Sigmoid colon (tissue), 7 donors: ENCODE data around the gene TMEM125. TPM values are rescaled to one million over a fixed set of nuclear protein-coding genes. Genes with fewer than 3 reads are reported as not detected.

Experiments used
- DNase-seq: peaks from one replicate; pipeline ENCODE4 v3.0.0-alpha.2; 2019
- H3K27ac ChIP-seq, 4 donors: fragments of 200-600 bp; sonication (generic); one replicate each; pipeline ENCODE4 v1.5.1; 2016 to 2019; ENCODE audit warnings: mild to moderate bottlenecking in 1 of 4
- H3K27me3 ChIP-seq, 3 donors: fragments of 200-600 bp; sonication (generic); one replicate each; pipeline ENCODE4 v1.5.1; 2019; ENCODE audit warnings: mild to moderate bottlenecking in 1 of 3
- H3K36me3 ChIP-seq, 4 donors: fragments of 200-600 bp; sonication (generic); one replicate each; pipeline ENCODE4 v1.5.1; 2016 to 2019
- H3K4me1 ChIP-seq, 4 donors: fragments of 200-600 bp; sonication (generic); one replicate each; pipeline ENCODE4 v1.5.1; 2017 to 2019
- H3K4me3 ChIP-seq, 4 donors: fragments of 200-600 bp; sonication (generic); one replicate each; pipeline ENCODE4 v1.5.1; 2017 to 2019; ENCODE audit warnings: mild to moderate bottlenecking in 2 of 4, moderate library complexity in 1 of 4
- H3K9me3 ChIP-seq, 4 donors: fragments of 200-600 bp in 3 of 4; sonication (generic) in 3 of 4; one replicate each; pipeline versions ENCODE4 v1.5.1 to v1.6.1; 2013 to 2019
- EP300 ChIP-seq, 4 donors: sonication (generic); formaldehyde crosslinking; IDR thresholded peaks; one replicate each; pipeline ENCODE4 v1.6.1; 2017; ENCODE audit warnings: antibody characterized with exemption in 4 of 4
- POLR2A ChIP-seq, 2 donors: fragments of 450-650 bp; IDR thresholded peaks; one replicate each; pipeline ENCODE4 v1.6.1; 2016; ENCODE audit warnings: antibody characterized with exemption in 2 of 2, mild to moderate bottlenecking in 2 of 2, moderate library complexity in 2 of 2
- POLR2AphosphoS5 ChIP-seq, 4 donors: sonication (generic); formaldehyde crosslinking; IDR thresholded peaks; one replicate each; pipeline ENCODE4 v1.6.1; 2017; ENCODE audit warnings: antibody characterized with exemption in 4 of 4
- WGBS, 2 donors: extraction: QIAGEN DNeasy Blood & Tissue Kit; methylation state at CpG; one replicate each; pipeline ENCODE4 v1.1.7; 2013; 5-methylcytosine and 5-hydroxymethylcytosine counted together
- intact Hi-C: fragments of 100-400 bp; cut with DNase I; formaldehyde crosslinking; loops from one replicate; pipeline ENCODE4 v1.15.1; 2023
- polyA plus RNA-seq, 3 donors: library from polyadenylated mRNA; stranded (reverse); fragments of 200-250 nt; gene quantifications; one replicate each; pipeline ENCODE4 v1.2.3, GENCODE V29; 2013
- total RNA-seq, 4 donors: library from RNA; depleted of rRNA; stranded (reverse); fragments of >200 nt; gene quantifications; one replicate each; pipeline ENCODE4 v1.1.0, GENCODE V29; 2016
- TF ChIP-seq, protein P1 (sequence below), 4 experiments: fragments of 450-650 bp in 3 of 4; fragments of 200-600 bp in 1 of 4; IDR thresholded peaks; one replicate each; pipeline ENCODE4 v1.5.1; 2016 to 2019; ENCODE audit warnings: antibody characterized with exemption in 4 of 4, mild to moderate bottlenecking in 3 of 4, moderate library complexity in 2 of 4
- donor health status: healthy with polysubstance abuse.
- donor health status: Bipolar disorder and iron deficiency.
- donor health status: healthy.

TMEM125 gene
- total and polyA plus RNA-seq, 7 donors = 29.4 to 41.7 (median 29.6) TPM; not detected in 4

GRCh38 chr1:43313771-43314170 is 44.0 kb downstream of the TMEM125 start:
- H3K36me3 ChIP-seq = no peaks in the 10 kb centered on the region
- no peak overlapping the region for H3K4me3 ChIP-seq
- WGBS, 2 donors = 28 to 74% methylated on average over 10 of the region's 10 CpGs

DNA sequence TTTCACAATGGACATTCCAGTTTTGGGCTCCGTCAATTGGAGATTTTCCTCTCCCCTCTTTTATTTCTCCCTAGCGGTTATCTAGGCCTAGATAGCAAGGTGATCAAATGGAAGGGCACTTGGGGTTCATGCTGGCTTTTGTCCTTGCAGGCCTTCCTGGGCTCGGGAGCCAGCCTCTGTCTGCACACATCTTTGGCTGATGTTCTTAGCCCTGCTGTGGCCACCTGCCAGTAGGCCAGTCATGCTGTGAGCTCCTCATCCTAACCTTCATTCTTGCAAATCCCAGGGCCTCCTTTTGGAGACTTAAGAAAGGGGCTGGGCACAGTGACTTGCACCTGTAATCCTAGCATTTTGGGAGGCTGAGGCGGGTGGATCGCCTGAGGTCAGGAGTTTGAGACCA is 44.5 kb downstream of the TMEM125 start:
- no peaks in the 10 kb centered on the region for H3K27me3 ChIP-seq
- WGBS, 2 donors = 95 to 96% methylated on average over 5 of the region's 5 CpGs
- no peaks in the 10 kb centered on the region for H3K36me3 ChIP-seq
- H3K9me3 ChIP-seq = no peaks in the 10 kb centered on the region
- no peak overlapping the region for H3K27ac ChIP-seq
- H3K4me1 ChIP-seq = no peaks in the 10 kb centered on the region
- intact Hi-C loops = no loop called here
- no peak for TF ChIP-seq POLR2A (IDR thresholded peaks at IDR 0.05)
- TF ChIP-seq, protein P1, sequence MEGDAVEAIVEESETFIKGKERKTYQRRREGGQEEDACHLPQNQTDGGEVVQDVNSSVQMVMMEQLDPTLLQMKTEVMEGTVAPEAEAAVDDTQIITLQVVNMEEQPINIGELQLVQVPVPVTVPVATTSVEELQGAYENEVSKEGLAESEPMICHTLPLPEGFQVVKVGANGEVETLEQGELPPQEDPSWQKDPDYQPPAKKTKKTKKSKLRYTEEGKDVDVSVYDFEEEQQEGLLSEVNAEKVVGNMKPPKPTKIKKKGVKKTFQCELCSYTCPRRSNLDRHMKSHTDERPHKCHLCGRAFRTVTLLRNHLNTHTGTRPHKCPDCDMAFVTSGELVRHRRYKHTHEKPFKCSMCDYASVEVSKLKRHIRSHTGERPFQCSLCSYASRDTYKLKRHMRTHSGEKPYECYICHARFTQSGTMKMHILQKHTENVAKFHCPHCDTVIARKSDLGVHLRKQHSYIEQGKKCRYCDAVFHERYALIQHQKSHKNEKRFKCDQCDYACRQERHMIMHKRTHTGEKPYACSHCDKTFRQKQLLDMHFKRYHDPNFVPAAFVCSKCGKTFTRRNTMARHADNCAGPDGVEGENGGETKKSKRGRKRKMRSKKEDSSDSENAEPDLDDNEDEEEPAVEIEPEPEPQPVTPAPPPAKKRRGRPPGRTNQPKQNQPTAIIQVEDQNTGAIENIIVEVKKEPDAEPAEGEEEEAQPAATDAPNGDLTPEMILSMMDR (IDR thresholded peaks at IDR 0.05) = no peak
- TF ChIP-seq EP300 (IDR thresholded peaks at IDR 0.05) = no peak
- TF ChIP-seq POLR2AphosphoS5 (IDR thresholded peaks at IDR 0.05) = no peak
- H3K4me3 ChIP-seq = no peak overlapping the region
- peak; percentile 19 for DNase-seq

More at GRCh38 chr1:43313771-43314170, 44.0 kb downstream of the TMEM125 start:
- no peak for TF ChIP-seq POLR2AphosphoS5 (IDR thresholded peaks at IDR 0.05)
- TF ChIP-seq POLR2A (IDR thresholded peaks at IDR 0.05) = no peak
- TF ChIP-seq, protein P1 (IDR thresholded peaks at IDR 0.05) = no peak
- TF ChIP-seq EP300 (IDR thresholded peaks at IDR 0.05) = no peak
- H3K27ac ChIP-seq = no peak overlapping the region
- intact Hi-C loops = no loop called here
- H3K27me3 ChIP-seq = no peaks in the 10 kb centered on the region
- no peak for DNase-seq
- H3K4me1 ChIP-seq = no peaks in the 10 kb centered on the region
- H3K9me3 ChIP-seq = no peaks in the 10 kb centered on the region

GRCh38 chr1:43315481-43315880 is 45.7 kb downstream of the TMEM125 start:
- Histone ChIP-seq H3K27ac (no peak overlapping the region), H3K4me1 (no peaks in the 10 kb centered on the region), H3K4me3 (no peak overlapping the region), H3K36me3 (no peaks in the 10 kb centered on the region), H3K27me3 (no peaks in the 10 kb centered on the region), H3K9me3 (no peaks in the 10 kb centered on the region)
- intact Hi-C loops = no loop called here
- 90 to 94% methylated on average over 3 of the region's 3 CpGs for WGBS, 2 donors
- DNase-seq = peak; percentile 4
- TF ChIP-seq POLR2AphosphoS5 (IDR thresholded peaks at IDR 0.05) = no peak

DNA sequence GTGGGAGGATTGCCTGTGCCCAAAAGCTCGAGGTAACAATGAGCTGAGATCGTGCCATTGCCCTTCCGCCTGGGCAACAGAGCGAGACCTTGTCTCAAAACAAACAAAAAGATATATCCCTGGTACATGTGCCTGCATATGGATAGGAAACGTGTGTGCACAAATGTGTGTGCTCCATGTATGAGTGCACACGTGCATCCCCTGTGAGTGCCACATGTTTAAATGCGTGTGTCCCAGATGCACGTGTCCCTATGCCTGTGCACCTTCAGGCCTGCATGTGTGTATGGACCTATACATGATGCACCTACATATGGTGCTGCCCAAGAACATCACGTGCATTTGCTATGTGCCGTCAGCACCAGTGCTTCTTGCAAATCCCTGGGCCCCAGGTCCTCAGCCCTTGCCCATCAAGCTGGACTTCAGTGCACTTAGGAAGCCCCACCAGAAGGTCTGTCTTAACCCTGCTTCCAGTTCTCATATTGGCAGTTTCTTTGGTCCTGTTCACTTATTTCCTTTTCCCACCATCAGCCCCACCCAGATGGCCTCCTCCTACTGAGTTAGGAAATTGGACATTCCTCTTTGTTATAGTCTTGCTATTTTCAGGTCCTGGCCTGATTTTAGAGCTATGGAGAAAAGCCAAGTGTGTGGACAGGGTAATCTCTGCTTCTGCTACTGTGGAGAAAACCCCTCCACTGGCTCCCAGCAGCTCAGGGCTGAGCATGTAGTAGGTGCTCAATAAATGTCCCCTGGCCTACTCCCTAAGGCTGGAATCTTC is 46.4 kb downstream of the TMEM125 start:
- no peak for TF ChIP-seq POLR2A (IDR thresholded peaks at IDR 0.05)
- DNase-seq = peak; percentile 18
- Histone ChIP-seq H3K4me1 (no peaks in the 10 kb centered on the region), H3K4me3 (no peak overlapping the region), H3K27ac (no peak overlapping the region), H3K9me3 (no peaks in the 10 kb centered on the region), H3K27me3 (no peaks in the 10 kb centered on the region), H3K36me3 (no peaks in the 10 kb centered on the region)
- intact Hi-C loops = no loop called here
- 92 to 93% methylated on average over 10 of the region's 10 CpGs for WGBS, 2 donors

DNA sequence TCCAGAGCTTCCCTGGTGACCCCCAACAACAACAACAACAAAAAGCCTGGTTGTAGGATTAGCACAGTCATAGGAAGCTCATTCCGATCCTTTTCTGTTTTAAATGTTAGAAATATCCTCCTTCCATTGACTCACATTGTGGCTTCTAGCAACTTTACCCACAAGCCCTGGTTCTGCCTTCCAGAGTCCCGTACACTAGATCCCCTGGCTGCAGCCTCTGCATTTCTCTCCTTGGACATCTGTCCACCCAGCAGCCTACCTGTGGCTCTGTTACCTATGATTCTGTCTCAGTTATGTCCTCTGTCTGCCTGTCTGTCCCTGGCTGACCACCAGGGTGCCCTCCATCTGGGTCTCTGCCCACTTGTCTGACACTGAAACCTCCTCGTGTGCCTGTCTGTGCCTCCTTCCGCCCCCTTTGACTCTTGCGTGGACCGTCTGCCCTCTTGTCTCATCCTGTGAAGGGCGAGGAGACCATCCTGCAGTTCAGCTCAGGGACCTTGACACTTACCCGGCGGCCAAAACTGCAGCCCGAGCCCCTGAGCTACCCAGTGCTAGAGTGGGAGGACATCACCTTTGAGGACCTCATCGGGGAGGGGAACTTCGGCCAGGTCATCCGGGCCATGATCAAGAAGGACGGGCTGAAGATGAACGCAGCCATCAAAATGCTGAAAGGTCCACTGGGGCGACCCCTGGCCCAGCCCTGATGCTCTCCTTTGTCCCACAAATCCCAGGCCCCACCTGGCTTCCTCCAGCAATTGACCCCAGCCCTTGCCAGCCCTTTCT is 47.1 kb downstream of the TMEM125 start:
- no peaks in the 10 kb centered on the region for H3K27me3 ChIP-seq
- 91 to 93% methylated on average over 16 of the region's 16 CpGs for WGBS, 2 donors
- no peaks in the 10 kb centered on the region for H3K4me1 ChIP-seq
- intact Hi-C loops = no loop called here
- no peaks in the 10 kb centered on the region for H3K9me3 ChIP-seq
- no peak overlapping the region for H3K27ac ChIP-seq
- H3K36me3 ChIP-seq = no peaks in the 10 kb centered on the region
- DNase-seq = peak; percentile 60
- no peak overlapping the region for H3K4me3 ChIP-seq
- TF ChIP-seq EP300 (IDR thresholded peaks at IDR 0.05) = no peak
- TF ChIP-seq, protein P1 (IDR thresholded peaks at IDR 0.05) = no peak
- TF ChIP-seq POLR2A (IDR thresholded peaks at IDR 0.05) = no peak
- no peak for TF ChIP-seq POLR2AphosphoS5 (IDR thresholded peaks at IDR 0.05)
